Thoracic aorta (tissue), 2 donors: ENCODE measurements around the gene TNIP1. TPM values are rescaled to one million over a fixed set of nuclear protein-coding genes. Genes with fewer than 3 reads are reported as not detected.

ENCODE experiments used
- ATAC-seq: fragments of 150-250 bp; one replicate; pipeline ENCODE4 v1.8.0; 2017; ENCODE audit warnings: low read depth; ENCODE audit not compliant: insufficient number of reproducible peaks, low FRiP score
- DNase-seq: peaks from one replicate; pipeline ENCODE4 v3.0.0-alpha.2; 2020; ENCODE audit warnings: low spot score
- H3K27ac ChIP-seq, 2 donors: fragments of 200-600 bp; sonication (generic); 1 replicate in 1 of 2; 2 replicates in 1 of 2; pipeline ENCODE4 v1.5.1; 2016; ENCODE audit warnings: mild to moderate bottlenecking in 2 of 2, moderate library complexity in 2 of 2
- H3K27me3 ChIP-seq: fragments of 200-600 bp; sonication (generic); replicated peaks from 2 replicates; pipeline ENCODE4 v1.6.0; 2016; ENCODE audit warnings: mild to moderate bottlenecking; ENCODE audit not compliant: insufficient read depth
- H3K36me3 ChIP-seq: fragments of 200-600 bp; sonication (generic); one replicate; pipeline ENCODE4 v1.5.1; 2016
- H3K4me1 ChIP-seq, 2 donors: fragments of 200-600 bp; sonication (generic); 1 replicate in 1 of 2; 2 replicates in 1 of 2; pipeline versions ENCODE4 v1.5.1 to v1.6.0; 2016; ENCODE audit warnings: low read depth in 2 of 2, mild to moderate bottlenecking in 1 of 2; ENCODE audit not compliant: control insufficient read depth in 1 of 2
- H3K4me3 ChIP-seq: fragments of 200-600 bp; sonication (generic); 2 replicates; pipeline ENCODE4 v1.5.1; 2016; ENCODE audit warnings: mild to moderate bottlenecking
- H3K9me3 ChIP-seq: fragments of 200-600 bp; sonication (generic); 2 replicates; pipeline ENCODE4 v1.5.1; 2016
- total RNA-seq, 2 donors: library from RNA; depleted of rRNA; stranded (reverse); fragments of >200 nt; gene quantifications; one replicate each; pipeline versions ENCODE4 v1.1.0 to v1.2.3, GENCODE V29; 2016
- TF ChIP-seq, protein P1 (sequence below): fragments of 200-600 bp; sonication (generic); IDR thresholded peaks from one replicate; pipeline ENCODE4 v1.5.1; 2019; ENCODE audit warnings: antibody characterized with exemption

Gene TNIP1
- total RNA-seq, 2 donors from 2014 or later = 77.4 to 103 TPM

DNA sequence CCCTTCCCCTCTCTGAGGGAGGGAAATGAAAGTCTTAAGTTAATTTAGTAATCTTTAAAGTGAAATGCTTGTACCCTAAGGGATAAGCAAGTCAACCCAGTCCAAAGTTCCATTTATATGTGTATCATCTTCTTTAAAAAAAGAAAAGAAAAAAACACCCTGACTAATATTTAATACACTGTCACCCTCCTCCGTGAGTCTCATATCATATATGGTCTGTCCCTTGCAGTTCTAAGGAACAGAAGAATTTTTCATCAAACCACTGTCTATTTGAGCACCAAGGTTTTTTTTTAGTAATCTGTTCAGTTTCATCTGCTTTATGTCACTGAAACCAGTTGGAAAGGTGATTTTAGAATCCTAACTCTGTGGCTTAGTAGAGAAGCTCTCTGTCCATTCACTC is 15.2 kb downstream of the TNIP1 start:
- Histone ChIP-seq H3K27ac (no peak overlapping the region), H3K27me3 (no peaks in the 10 kb centered on the region), H3K36me3 (peaks cover 14% of the 10 kb centered on the region), H3K9me3 (no peaks in the 10 kb centered on the region), H3K4me1 (peaks cover 53 to 84% of the 10 kb centered on the region in 2 donors), H3K4me3 (no peak overlapping the region)
- ATAC-seq (no peak), DNase-seq (no peak)
- TF ChIP-seq, protein P1, sequence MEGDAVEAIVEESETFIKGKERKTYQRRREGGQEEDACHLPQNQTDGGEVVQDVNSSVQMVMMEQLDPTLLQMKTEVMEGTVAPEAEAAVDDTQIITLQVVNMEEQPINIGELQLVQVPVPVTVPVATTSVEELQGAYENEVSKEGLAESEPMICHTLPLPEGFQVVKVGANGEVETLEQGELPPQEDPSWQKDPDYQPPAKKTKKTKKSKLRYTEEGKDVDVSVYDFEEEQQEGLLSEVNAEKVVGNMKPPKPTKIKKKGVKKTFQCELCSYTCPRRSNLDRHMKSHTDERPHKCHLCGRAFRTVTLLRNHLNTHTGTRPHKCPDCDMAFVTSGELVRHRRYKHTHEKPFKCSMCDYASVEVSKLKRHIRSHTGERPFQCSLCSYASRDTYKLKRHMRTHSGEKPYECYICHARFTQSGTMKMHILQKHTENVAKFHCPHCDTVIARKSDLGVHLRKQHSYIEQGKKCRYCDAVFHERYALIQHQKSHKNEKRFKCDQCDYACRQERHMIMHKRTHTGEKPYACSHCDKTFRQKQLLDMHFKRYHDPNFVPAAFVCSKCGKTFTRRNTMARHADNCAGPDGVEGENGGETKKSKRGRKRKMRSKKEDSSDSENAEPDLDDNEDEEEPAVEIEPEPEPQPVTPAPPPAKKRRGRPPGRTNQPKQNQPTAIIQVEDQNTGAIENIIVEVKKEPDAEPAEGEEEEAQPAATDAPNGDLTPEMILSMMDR = no peak

DNA sequence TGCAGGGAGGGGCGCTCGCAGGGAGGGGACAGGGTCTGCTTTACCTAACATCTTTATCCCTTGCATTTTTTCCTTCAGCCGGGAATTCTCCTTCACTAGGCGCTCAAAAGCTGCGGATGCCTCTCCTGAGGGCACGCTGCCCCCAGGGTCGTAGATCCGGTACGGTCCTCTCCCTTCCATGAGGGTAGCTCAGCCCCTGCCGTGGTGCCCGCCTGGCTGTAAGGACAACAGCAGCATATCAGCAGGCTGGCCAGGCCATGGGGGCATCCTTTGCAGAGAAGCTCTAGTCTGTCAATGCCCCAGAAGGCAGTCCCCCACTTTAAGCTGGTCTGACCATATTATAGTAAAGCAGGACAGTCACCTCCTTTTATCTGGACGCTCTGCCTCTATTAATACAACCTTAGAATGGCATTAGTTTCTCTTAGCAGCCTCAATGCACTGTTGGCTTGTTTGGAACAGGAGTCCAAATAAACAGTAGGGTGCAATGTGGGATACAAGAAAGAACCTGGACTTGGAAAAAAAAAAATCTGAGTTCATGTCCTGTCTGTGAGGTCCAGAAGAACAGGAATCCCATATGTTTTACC is 15.8 kb downstream of the TNIP1 start:
- ATAC-seq = no peak
- TF ChIP-seq, protein P1 = no peak
- H3K9me3 ChIP-seq = no peaks in the 10 kb centered on the region

DNA sequence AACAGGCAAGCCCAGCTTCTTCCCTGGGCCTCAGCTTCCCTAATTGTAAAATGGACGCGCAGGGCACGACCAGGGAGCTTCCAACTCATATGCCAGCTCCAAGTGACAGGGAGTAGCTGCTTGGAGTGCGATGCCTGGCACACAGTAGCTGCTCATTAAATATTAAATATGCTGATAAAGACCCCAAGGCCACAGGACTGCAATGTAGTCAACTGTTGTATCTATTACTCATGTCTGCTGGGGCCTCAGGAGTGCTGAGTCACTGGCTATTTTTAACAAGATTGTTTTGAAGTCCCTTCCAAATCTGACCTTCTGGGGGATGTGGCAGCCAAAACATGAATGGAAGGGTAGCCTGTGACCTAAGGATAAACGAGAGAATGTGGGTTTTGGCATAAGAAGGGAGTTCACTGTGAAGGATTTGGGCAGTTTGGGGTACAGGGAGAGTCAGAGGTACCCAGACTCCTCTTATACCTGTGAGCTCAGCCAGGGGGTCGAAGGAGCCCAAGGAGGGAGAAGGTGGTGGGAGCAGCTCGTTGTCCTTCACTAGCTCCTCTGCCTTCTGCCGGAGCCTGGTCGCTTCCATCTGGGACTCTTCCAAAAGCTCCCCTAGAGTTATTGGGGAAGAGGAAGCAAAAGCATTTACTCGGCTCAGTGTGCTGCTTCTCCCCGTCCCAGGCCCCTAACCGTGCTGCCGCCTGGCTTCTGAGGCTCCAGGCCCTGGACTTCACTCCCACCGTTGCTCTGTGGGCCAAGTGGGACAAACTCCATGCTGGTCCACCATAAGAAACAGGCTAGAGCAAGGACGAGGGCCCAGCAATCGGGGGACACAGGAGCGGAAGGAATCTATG is 17.5 kb downstream of the TNIP1 start:
- TF ChIP-seq, protein P1 = no peak
- no peak for DNase-seq
- no peaks in the 10 kb centered on the region for H3K9me3 ChIP-seq
- H3K27me3 ChIP-seq = no peaks in the 10 kb centered on the region
- H3K27ac ChIP-seq = peak overlapping the region; percentile 62 to 63
- peaks cover 50 to 88% of the 10 kb centered on the region in 2 donors for H3K4me1 ChIP-seq
- peak; percentile 84 for ATAC-seq
- H3K4me3 ChIP-seq = peak overlapping the region; percentile 31
- H3K36me3 ChIP-seq = peaks cover 24% of the 10 kb centered on the region

More for the DNA sequence above, 15.8 kb downstream of the TNIP1 start:
- H3K27ac ChIP-seq = no peak overlapping the region
- H3K27me3 ChIP-seq = no peaks in the 10 kb centered on the region
- peaks cover 14% of the 10 kb centered on the region for H3K36me3 ChIP-seq
- DNase-seq = no peak
- peaks cover 59 to 90% of the 10 kb centered on the region in 2 donors for H3K4me1 ChIP-seq
- no peak overlapping the region for H3K4me3 ChIP-seq

DNA sequence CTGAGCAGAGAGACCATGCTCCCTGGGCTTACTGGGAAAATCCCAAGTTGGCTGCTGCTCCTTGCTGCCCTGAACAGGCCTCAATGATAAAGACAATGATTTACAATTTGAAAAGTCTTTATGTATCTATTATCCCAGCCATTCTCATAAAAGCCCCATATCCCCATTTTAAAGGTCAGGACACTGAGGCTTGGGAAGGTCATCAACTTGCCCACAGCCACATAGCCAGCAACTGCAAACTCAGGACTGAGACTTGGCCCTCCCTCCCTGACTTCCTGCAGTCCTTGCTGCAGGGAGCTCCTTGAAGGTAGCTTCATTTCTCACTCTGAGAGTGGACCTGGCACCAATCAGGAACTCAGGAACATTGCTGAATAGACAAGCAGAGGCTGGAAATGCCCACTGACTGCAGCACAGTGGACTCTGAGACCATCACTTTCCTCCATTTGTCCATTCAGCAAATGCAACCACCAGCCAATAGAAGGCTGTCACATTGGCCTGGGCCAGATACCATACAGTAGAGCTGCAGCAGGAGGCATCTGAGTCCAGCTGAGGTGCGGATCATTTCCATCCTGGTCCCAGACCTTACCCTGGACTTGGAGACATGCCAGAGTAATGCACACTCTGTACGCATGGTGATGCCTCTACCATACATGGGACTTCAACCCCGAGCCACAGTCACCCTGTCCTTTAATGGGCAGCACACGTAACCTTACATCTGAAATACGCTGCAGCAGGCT is 18.3 kb downstream of the TNIP1 start:
- peaks cover 26% of the 10 kb centered on the region for H3K36me3 ChIP-seq
- no peak overlapping the region for H3K4me3 ChIP-seq
- TF ChIP-seq, protein P1 = no peak
- ATAC-seq = no peak
- no peak for DNase-seq
- peaks cover 42 to 80% of the 10 kb centered on the region in 2 donors for H3K4me1 ChIP-seq
- no peaks in the 10 kb centered on the region for H3K9me3 ChIP-seq
- H3K27me3 ChIP-seq = no peaks in the 10 kb centered on the region
- H3K27ac ChIP-seq = peak overlapping the region; percentile 62 to 63

DNA sequence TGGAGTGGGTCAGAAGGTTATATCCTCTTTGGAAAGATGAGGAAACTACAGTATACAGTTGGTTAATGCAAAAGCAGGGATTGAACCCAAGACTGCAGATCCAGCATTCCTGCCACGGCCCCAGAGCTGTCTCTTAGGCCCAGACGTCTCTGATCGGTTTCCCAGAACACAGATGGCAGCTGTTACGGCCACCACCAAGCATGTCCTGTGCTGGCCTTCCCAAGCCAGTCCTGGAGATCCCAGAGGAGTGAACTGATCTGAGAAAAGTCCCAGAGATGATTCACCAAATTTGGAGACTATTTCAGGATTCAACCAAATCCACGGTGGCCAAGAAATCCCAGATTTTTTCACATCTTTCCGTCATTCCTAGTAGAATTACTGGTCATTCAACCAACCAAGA is 20.1 kb downstream of the TNIP1 start:
- peak overlapping the region in 1 of 2 donors; percentile 19 for H3K27ac ChIP-seq

More for the DNA sequence above, 20.1 kb downstream of the TNIP1 start:
- ATAC-seq (no peak), DNase-seq (no peak)
- Histone ChIP-seq H3K9me3 (no peaks in the 10 kb centered on the region), H3K4me3 (no peak overlapping the region), H3K36me3 (peaks cover 37% of the 10 kb centered on the region), H3K27me3 (no peaks in the 10 kb centered on the region), H3K4me1 (peaks cover 42 to 61% of the 10 kb centered on the region in 2 donors)
- TF ChIP-seq, protein P1 = no peak
